H1 (cell line): ENCODE data around the gene CCDC18. TPM values are rescaled to one million over a fixed set of nuclear protein-coding genes. Genes with fewer than 3 reads are reported as not detected.

Experiments
- CBX5 ChIP-seq: fragments of 300-800, 300-1000 bp; sonication (generic); IDR thresholded peaks from 2 replicates; pipeline ENCODE4 v1.7.1; 2016; ENCODE audit warnings: antibody characterized with exemption, low read length, low read depth
- CEBPB ChIP-seq: IDR thresholded peaks from 2 replicates; pipeline ENCODE4 v1.6.1; 2012; ENCODE audit warnings: low read depth, low read length
- EGR1 ChIP-seq: IDR thresholded peaks from 2 replicates; pipeline ENCODE4 v1.6.1; 2011; ENCODE audit warnings: low read depth, low read length, borderline replicate concordance
- POLR2AphosphoS5 ChIP-seq: IDR thresholded peaks from 2 replicates; pipeline ENCODE4 v1.6.1; 2011; ENCODE audit warnings: low read depth, low read length
- ZNF274 ChIP-seq: IDR thresholded peaks from 2 replicates; pipeline ENCODE4 v1.7.0; 2012; ENCODE audit warnings: low read length, borderline replicate concordance; ENCODE audit errors: extremely low read depth
- polyA plus RNA-seq, 7 experiments: library from polyadenylated mRNA; depleted of rRNA in 3 of 7; stranded (reverse) in 5 of 7; unstranded in 2 of 7; fragments of >200 nt in 5 of 7; fragments of 200-250 nt in 2 of 7; gene quantifications; 1 replicate in 5 of 7; 2 replicates in 1 of 7; 4 replicates in 1 of 7; pipeline versions ENCODE4 v1.2.1 to v1.2.3, GENCODE V29; 2011 to 2013; ENCODE audit warnings: missing spikeins in 2 of 7, mixed read lengths in 2 of 7
- total RNA-seq: library from RNA; stranded (reverse); fragmentation: NEBNext Ultra II Directional; extraction: Animal tissue kit (Norgen Biotek cat#: 25700); gene quantifications from 2 replicates; pipeline ENCODE4 v1.2.1, GENCODE V29; 2021
- TF ChIP-seq, protein P1 (sequence below): fragments of 300-600 bp; sonication (generic); IDR thresholded peaks from 2 replicates; pipeline ENCODE4 v1.7.1; 2012; ENCODE audit warnings: low read length, moderate library complexity, mild to moderate bottlenecking, inconsistent platforms; ENCODE audit not compliant: insufficient replicate concordance
- TF ChIP-seq, protein P2 (sequence below), 3 experiments: IDR thresholded peaks; 1 replicate in 2 of 3; 2 replicates in 1 of 3; pipeline versions ENCODE4 v1.5.1 to v1.6.1; 2011; ENCODE audit warnings: low read length in 3 of 3, mild to moderate bottlenecking in 3 of 3, inconsistent platforms in 2 of 3, low read depth in 1 of 3, moderate library complexity in 1 of 3; ENCODE audit not compliant: insufficient read depth in 1 of 3; ENCODE audit errors: control extremely low read depth in 1 of 3
- TF ChIP-seq, protein P3 (sequence below): IDR thresholded peaks from 2 replicates; pipeline ENCODE4 v1.6.1; 2011; ENCODE audit warnings: low read length, improper control_type of control experiment

CCDC18 gene
- total and polyA plus RNA-seq, 2 of the 8 experiments (the other 6 are each of a cell fraction or from before 2014, with no cell fraction given), result 3.0 to 21.2 TPM

DNA sequence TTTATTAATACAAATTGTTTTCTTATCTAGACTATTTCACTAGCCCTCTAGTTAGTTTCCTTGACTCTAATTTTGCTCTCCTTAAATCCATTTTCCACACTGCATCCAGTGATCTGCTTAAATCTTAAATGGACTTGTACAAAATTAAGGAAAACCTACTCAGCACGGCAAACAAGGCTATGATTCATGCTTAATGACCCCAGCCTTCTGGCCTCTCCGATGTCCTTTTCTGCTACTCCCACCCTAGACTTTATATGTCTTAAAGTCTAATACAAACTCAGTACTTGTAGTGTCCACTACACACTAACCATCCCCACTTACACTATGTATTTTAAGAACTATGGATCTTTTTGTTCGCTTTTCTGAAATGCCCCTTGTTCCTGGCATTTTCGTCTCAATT lies 2.5 kb upstream of the CCDC18 start (continued):
- TF ChIP-seq, protein P1, sequence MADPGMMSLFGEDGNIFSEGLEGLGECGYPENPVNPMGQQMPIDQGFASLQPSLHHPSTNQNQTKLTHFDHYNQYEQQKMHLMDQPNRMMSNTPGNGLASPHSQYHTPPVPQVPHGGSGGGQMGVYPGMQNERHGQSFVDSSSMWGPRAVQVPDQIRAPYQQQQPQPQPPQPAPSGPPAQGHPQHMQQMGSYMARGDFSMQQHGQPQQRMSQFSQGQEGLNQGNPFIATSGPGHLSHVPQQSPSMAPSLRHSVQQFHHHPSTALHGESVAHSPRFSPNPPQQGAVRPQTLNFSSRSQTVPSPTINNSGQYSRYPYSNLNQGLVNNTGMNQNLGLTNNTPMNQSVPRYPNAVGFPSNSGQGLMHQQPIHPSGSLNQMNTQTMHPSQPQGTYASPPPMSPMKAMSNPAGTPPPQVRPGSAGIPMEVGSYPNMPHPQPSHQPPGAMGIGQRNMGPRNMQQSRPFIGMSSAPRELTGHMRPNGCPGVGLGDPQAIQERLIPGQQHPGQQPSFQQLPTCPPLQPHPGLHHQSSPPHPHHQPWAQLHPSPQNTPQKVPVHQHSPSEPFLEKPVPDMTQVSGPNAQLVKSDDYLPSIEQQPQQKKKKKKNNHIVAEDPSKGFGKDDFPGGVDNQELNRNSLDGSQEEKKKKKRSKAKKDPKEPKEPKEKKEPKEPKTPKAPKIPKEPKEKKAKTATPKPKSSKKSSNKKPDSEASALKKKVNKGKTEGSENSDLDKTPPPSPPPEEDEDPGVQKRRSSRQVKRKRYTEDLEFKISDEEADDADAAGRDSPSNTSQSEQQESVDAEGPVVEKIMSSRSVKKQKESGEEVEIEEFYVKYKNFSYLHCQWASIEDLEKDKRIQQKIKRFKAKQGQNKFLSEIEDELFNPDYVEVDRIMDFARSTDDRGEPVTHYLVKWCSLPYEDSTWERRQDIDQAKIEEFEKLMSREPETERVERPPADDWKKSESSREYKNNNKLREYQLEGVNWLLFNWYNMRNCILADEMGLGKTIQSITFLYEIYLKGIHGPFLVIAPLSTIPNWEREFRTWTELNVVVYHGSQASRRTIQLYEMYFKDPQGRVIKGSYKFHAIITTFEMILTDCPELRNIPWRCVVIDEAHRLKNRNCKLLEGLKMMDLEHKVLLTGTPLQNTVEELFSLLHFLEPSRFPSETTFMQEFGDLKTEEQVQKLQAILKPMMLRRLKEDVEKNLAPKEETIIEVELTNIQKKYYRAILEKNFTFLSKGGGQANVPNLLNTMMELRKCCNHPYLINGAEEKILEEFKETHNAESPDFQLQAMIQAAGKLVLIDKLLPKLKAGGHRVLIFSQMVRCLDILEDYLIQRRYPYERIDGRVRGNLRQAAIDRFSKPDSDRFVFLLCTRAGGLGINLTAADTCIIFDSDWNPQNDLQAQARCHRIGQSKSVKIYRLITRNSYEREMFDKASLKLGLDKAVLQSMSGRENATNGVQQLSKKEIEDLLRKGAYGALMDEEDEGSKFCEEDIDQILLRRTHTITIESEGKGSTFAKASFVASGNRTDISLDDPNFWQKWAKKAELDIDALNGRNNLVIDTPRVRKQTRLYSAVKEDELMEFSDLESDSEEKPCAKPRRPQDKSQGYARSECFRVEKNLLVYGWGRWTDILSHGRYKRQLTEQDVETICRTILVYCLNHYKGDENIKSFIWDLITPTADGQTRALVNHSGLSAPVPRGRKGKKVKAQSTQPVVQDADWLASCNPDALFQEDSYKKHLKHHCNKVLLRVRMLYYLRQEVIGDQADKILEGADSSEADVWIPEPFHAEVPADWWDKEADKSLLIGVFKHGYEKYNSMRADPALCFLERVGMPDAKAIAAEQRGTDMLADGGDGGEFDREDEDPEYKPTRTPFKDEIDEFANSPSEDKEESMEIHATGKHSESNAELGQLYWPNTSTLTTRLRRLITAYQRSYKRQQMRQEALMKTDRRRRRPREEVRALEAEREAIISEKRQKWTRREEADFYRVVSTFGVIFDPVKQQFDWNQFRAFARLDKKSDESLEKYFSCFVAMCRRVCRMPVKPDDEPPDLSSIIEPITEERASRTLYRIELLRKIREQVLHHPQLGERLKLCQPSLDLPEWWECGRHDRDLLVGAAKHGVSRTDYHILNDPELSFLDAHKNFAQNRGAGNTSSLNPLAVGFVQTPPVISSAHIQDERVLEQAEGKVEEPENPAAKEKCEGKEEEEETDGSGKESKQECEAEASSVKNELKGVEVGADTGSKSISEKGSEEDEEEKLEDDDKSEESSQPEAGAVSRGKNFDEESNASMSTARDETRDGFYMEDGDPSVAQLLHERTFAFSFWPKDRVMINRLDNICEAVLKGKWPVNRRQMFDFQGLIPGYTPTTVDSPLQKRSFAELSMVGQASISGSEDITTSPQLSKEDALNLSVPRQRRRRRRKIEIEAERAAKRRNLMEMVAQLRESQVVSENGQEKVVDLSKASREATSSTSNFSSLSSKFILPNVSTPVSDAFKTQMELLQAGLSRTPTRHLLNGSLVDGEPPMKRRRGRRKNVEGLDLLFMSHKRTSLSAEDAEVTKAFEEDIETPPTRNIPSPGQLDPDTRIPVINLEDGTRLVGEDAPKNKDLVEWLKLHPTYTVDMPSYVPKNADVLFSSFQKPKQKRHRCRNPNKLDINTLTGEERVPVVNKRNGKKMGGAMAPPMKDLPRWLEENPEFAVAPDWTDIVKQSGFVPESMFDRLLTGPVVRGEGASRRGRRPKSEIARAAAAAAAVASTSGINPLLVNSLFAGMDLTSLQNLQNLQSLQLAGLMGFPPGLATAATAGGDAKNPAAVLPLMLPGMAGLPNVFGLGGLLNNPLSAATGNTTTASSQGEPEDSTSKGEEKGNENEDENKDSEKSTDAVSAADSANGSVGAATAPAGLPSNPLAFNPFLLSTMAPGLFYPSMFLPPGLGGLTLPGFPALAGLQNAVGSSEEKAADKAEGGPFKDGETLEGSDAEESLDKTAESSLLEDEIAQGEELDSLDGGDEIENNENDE, result no peak
- no peak for TF ChIP-seq ZNF274
- TF ChIP-seq, protein P2, sequence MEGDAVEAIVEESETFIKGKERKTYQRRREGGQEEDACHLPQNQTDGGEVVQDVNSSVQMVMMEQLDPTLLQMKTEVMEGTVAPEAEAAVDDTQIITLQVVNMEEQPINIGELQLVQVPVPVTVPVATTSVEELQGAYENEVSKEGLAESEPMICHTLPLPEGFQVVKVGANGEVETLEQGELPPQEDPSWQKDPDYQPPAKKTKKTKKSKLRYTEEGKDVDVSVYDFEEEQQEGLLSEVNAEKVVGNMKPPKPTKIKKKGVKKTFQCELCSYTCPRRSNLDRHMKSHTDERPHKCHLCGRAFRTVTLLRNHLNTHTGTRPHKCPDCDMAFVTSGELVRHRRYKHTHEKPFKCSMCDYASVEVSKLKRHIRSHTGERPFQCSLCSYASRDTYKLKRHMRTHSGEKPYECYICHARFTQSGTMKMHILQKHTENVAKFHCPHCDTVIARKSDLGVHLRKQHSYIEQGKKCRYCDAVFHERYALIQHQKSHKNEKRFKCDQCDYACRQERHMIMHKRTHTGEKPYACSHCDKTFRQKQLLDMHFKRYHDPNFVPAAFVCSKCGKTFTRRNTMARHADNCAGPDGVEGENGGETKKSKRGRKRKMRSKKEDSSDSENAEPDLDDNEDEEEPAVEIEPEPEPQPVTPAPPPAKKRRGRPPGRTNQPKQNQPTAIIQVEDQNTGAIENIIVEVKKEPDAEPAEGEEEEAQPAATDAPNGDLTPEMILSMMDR (IDR thresholded peaks at IDR 0.05; ENCODE audit: control extremely low read depth in 1 of 3, insufficient read depth in 1 of 3, low read depth in 1 of 3, low read length in 3 of 3), result no peak
- no peak for TF ChIP-seq POLR2AphosphoS5
- no peak for TF ChIP-seq CEBPB
- no peak for TF ChIP-seq EGR1
- TF ChIP-seq, protein P3, sequence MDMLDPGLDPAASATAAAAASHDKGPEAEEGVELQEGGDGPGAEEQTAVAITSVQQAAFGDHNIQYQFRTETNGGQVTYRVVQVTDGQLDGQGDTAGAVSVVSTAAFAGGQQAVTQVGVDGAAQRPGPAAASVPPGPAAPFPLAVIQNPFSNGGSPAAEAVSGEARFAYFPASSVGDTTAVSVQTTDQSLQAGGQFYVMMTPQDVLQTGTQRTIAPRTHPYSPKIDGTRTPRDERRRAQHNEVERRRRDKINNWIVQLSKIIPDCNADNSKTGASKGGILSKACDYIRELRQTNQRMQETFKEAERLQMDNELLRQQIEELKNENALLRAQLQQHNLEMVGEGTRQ, result no peak
- no peak for TF ChIP-seq CBX5
